Thyroid gland (tissue), 4 donors: ENCODE data around the gene TMPRSS6.

ENCODE experiments used
- CTCF ChIP-seq, 6 experiments: fragments of 200-600 bp in 3 of 6; fragments of 450-650 bp in 3 of 6; sonication (generic) in 3 of 6; IDR thresholded peaks; one replicate each; pipeline ENCODE4 v1.5.1; 2016 to 2019; ENCODE audit warnings: antibody characterized with exemption in 6 of 6, mild to moderate bottlenecking in 2 of 6, inconsistent platforms in 1 of 6, moderate library complexity in 1 of 6
- POLR2A ChIP-seq, 2 donors: fragments of 450-650 bp; IDR thresholded peaks; one replicate each; pipeline ENCODE4 v1.6.1; 2017; ENCODE audit warnings: antibody characterized with exemption in 2 of 2, mild to moderate bottlenecking in 2 of 2, moderate library complexity in 1 of 2

GRCh38 chr22:37111156-37111717 is 1.7 kb upstream of the TMPRSS6 start:
- TF ChIP-seq CTCF (IDR thresholded peaks at IDR 0.05) (no peak), POLR2A (IDR thresholded peaks at IDR 0.05) (no peak)
